ENCODE data around the gene PFKFB2.

The PFKFB2 gene

GRCh38 chr1:207067665-207068064 lies 14.6 kb downstream of the PFKFB2 start:
- no peak for DNase-seq
- TF ChIP-seq, protein P1, sequence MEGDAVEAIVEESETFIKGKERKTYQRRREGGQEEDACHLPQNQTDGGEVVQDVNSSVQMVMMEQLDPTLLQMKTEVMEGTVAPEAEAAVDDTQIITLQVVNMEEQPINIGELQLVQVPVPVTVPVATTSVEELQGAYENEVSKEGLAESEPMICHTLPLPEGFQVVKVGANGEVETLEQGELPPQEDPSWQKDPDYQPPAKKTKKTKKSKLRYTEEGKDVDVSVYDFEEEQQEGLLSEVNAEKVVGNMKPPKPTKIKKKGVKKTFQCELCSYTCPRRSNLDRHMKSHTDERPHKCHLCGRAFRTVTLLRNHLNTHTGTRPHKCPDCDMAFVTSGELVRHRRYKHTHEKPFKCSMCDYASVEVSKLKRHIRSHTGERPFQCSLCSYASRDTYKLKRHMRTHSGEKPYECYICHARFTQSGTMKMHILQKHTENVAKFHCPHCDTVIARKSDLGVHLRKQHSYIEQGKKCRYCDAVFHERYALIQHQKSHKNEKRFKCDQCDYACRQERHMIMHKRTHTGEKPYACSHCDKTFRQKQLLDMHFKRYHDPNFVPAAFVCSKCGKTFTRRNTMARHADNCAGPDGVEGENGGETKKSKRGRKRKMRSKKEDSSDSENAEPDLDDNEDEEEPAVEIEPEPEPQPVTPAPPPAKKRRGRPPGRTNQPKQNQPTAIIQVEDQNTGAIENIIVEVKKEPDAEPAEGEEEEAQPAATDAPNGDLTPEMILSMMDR (IDR thresholded peaks at IDR 0.05): no peak
- Mint-ChIP-seq H3K27ac (no peak overlapping the region), H3K36me3 (ENCODE audit: low read depth) (peaks cover 18% of the 10 kb centered on the region), H3K4me3 (no peak overlapping the region), H3K9me3 (no peaks in the 10 kb centered on the region), H3K4me1 (peaks cover 40% of the 10 kb centered on the region), H3K27me3 (ENCODE audit: low read depth, poor library complexity) (peaks cover 7% of the 10 kb centered on the region)

- Mint-ChIP-seq H3K9me3 (no peaks in the 10 kb centered on the region), H3K4me1 (peaks cover 46% of the 10 kb centered on the region), H3K27me3 (ENCODE audit: low read depth, poor library complexity) (peaks cover 3% of the 10 kb centered on the region), H3K27ac (no peak overlapping the region), H3K4me3 (no peak overlapping the region), H3K36me3 (ENCODE audit: low read depth) (peaks cover 11% of the 10 kb centered on the region)
- DNase-seq: no peak
- TF ChIP-seq, protein P1 (IDR thresholded peaks at IDR 0.05): no peak
These were observed 16.0 kb downstream of the PFKFB2 start for GRCh38 chr1:207069061-207069460.

DNA sequence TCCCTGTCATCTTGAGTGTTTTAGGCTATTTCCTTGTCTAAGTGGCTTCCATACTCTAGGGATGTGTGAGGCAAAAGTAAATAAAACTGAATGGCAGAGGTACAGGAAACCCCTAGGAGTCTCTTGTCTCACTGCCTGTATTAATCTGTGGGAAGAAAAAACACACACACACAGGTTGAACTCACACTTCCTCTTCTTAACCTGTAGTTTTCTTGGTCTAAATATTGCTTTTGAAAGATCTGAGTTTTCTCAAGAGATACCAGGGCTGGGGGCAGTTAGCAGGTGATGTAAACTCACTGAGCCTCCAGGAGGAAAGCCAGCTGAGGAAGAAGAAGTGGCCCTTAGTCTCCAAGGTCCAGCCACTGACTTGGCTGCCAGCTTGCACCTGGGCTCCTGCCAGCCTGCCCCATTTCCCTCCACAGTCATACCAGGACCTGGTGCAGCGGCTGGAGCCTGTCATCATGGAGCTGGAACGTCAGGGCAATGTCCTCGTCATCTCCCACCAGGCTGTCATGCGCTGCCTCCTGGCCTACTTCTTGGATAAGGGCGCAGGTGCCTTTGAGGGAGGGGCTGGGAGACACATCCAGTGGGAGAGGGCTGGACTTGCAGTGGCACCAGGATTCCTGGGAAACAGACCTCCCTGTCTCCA lies 16.9 kb downstream of the PFKFB2 start:
- no peak overlapping the region for H3K4me3 Mint-ChIP-seq
- TF ChIP-seq, protein P1 (IDR thresholded peaks at IDR 0.05): no peak
- no peak overlapping the region for H3K27ac Mint-ChIP-seq
- no peaks in the 10 kb centered on the region for H3K9me3 Mint-ChIP-seq
- H3K4me1 Mint-ChIP-seq: peaks cover 46% of the 10 kb centered on the region
- peaks cover 7% of the 10 kb centered on the region for H3K27me3 Mint-ChIP-seq (ENCODE audit: low read depth, poor library complexity)
- H3K36me3 Mint-ChIP-seq (ENCODE audit: low read depth): peaks cover 7% of the 10 kb centered on the region
- no peak for DNase-seq

GRCh38 chr1:207070811-207071210 lies 17.7 kb downstream of the PFKFB2 start:
- Mint-ChIP-seq H3K36me3 (ENCODE audit: low read depth) (peaks cover 7% of the 10 kb centered on the region), H3K4me1 (peaks cover 46% of the 10 kb centered on the region), H3K27me3 (ENCODE audit: low read depth, poor library complexity) (peaks cover 7% of the 10 kb centered on the region), H3K4me3 (no peak overlapping the region), H3K9me3 (no peaks in the 10 kb centered on the region), H3K27ac (no peak overlapping the region)
- DNase-seq: no peak
- TF ChIP-seq, protein P1 (IDR thresholded peaks at IDR 0.05): no peak

GRCh38 chr1:207071426-207071825 lies 18.4 kb downstream of the PFKFB2 start:
- Mint-ChIP-seq H3K4me3 (no peak overlapping the region), H3K36me3 (ENCODE audit: low read depth) (peaks cover 7% of the 10 kb centered on the region), H3K4me1 (peaks cover 46% of the 10 kb centered on the region), H3K27me3 (ENCODE audit: low read depth, poor library complexity) (peaks cover 7% of the 10 kb centered on the region), H3K27ac (no peak overlapping the region), H3K9me3 (no peaks in the 10 kb centered on the region)
- DNase-seq: no peak
- TF ChIP-seq, protein P1 (IDR thresholded peaks at IDR 0.05): no peak

DNA sequence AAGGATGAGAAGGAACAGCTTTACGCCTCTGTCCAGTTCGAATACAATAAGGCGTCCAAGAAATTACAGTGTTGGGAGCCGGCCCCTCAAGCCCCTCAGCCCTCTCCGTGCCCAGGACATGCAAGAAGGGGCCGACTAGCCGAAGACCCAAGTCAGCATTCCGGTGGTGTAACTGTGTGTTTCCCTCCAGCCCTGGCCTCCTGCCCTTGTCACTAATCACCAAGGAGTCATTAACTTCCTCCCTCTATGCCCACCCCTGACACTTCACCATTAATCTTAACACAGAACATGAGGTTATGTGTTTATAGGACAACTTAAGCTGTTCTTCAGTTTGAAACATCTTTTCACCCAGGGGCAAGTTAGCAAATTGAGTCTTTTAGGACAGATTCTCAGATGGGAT lies 19.2 kb downstream of the PFKFB2 start:
- Mint-ChIP-seq H3K9me3 (no peaks in the 10 kb centered on the region), H3K27me3 (ENCODE audit: low read depth, poor library complexity) (peaks cover 7% of the 10 kb centered on the region), H3K27ac (peak overlapping the region; percentile 58), H3K4me1 (peaks cover 43% of the 10 kb centered on the region), H3K36me3 (ENCODE audit: low read depth) (peaks cover 7% of the 10 kb centered on the region), H3K4me3 (no peak overlapping the region)
- peak; percentile 18 for DNase-seq
- TF ChIP-seq, protein P1 (IDR thresholded peaks at IDR 0.05): no peak
